GM18505 (cell line): Measurements from ENCODE around the gene ARHGAP32.

Source experiments
- ATAC-seq: cut with Tn5 transposase; IDR thresholded peaks from one replicate; pipeline ENCODE4 v1.9.1; 2021; ENCODE audit not compliant: unreplicated experiment
- POLR2A ChIP-seq: IDR thresholded peaks from 4 replicates; pipeline ENCODE4 v1.6.1; 2011; ENCODE audit warnings: borderline replicate concordance; ENCODE audit not compliant: insufficient read depth, insufficient read length; ENCODE audit errors: extremely low read depth

ARHGAP32 gene

GRCh38 chr11:128919216-128919615, 272.9 kb downstream of the ARHGAP32 start:
- no peak for ATAC-seq
- TF ChIP-seq POLR2A = no peak

GRCh38 chr11:128917144-128917724, 274.9 kb downstream of the ARHGAP32 start:
- no peak for TF ChIP-seq POLR2A
- ATAC-seq = no peak

GRCh38 chr11:128916681-128917080, 275.4 kb downstream of the ARHGAP32 start:
- TF ChIP-seq POLR2A = no peak
- no peak for ATAC-seq

GRCh38 chr11:128916037-128916572, 276.0 kb downstream of the ARHGAP32 start:
- no peak for ATAC-seq
- TF ChIP-seq POLR2A = no peak

- no peak for TF ChIP-seq POLR2A
- no peak for ATAC-seq
These were observed 277.0 kb downstream of the ARHGAP32 start for GRCh38 chr11:128915149-128915521.
